Endothelial cell of umbilical vein (primary cell): ENCODE results near the gene LYVE1. TPM values are rescaled to one million over a fixed set of nuclear protein-coding genes. Genes with fewer than 3 reads are reported as not detected.

Experiments
- BruUV-seq: library from RNA; stranded (reverse); fragments of 400-500 nt; replicated peaks from 2 replicates; lab custom pipeline; 2021; lab: Mats Ljungman, UMichigan
- CTCF ChIA-PET: fragments of 300-600, 350-600 bp; sonication (Branson Sonifier 250); formaldehyde crosslinking; loops from one replicate; lab custom pipeline; 2021; ENCODE audit warnings: antibody characterized with exemption, inconsistent platforms; lab: Charles Lee
- POLR2A ChIA-PET: fragments of 300-600, 350-600 bp; sonication (Branson Sonifier 250); formaldehyde crosslinking; loops from one replicate; lab custom pipeline; 2021; ENCODE audit warnings: antibody characterized with exemption, inconsistent platforms; lab: Charles Lee
- DNase-seq: peaks from one replicate; pipeline ENCODE4 v3.0.0-alpha.2; 2011; ENCODE audit warnings: low read depth, low spot score
- FAIRE-seq: peaks from 2 replicates; lab custom pipeline; 2011; peaks lifted over from hg19 to GRCh38; lab: Jason Lieb, UNC
- H2AFZ ChIP-seq: 2 replicates; pipeline ENCODE4 v1.6.0; 2012; ENCODE audit warnings: low read depth, low read length, control low read depth, inconsistent platforms
- H3K27ac ChIP-seq: 2 replicates; pipeline ENCODE4 v1.5.1; 2011; ENCODE audit warnings: low read depth, mild to moderate bottlenecking, control low read depth, low read length, moderate library complexity; ENCODE audit not compliant: insufficient read depth
- H3K27me3 ChIP-seq, 2 experiments: 2 replicates each; pipeline versions ENCODE4 v1.6.0 to v1.6.1; 2011; ENCODE audit warnings: low read length in 2 of 2, mixed read lengths in 1 of 2; ENCODE audit not compliant: control insufficient read depth in 2 of 2, insufficient read depth in 2 of 2
- H3K36me3 ChIP-seq, 2 experiments: 2 replicates in 1 of 2; 3 replicates in 1 of 2; pipeline ENCODE4 v1.5.1; 2011; ENCODE audit warnings: low read length in 2 of 2, mild to moderate bottlenecking in 1 of 2, moderate library complexity in 1 of 2; ENCODE audit not compliant: control insufficient read depth in 2 of 2, insufficient read depth in 2 of 2; ENCODE audit errors: extremely low read depth in 1 of 2
- H3K4me1 ChIP-seq: 3 replicates; pipeline ENCODE4 v1.5.1; 2011; ENCODE audit warnings: mild to moderate bottlenecking, low read length; ENCODE audit not compliant: control insufficient read depth, insufficient read depth; ENCODE audit errors: extremely low read depth
- H3K4me2 ChIP-seq: 2 replicates; pipeline ENCODE4 v1.6.1; 2011; ENCODE audit warnings: low read length, control low read depth, mixed read lengths; ENCODE audit not compliant: insufficient read depth
- H3K4me3 ChIP-seq, 3 experiments: fragments of 200-600 bp in 1 of 3; sonication (generic), shearing (Covaris generic) in 1 of 3; replicated peaks in 1 of 3; 2 replicates each; pipeline ENCODE4 v1.5.1; 2011 to 2016; ENCODE audit warnings: control low read depth in 3 of 3, low read length in 3 of 3, mild to moderate bottlenecking in 2 of 3, inconsistent platforms in 1 of 3, low read depth in 1 of 3, moderate library complexity in 1 of 3; ENCODE audit not compliant: insufficient read depth in 1 of 3
- H3K79me2 ChIP-seq: 2 replicates; pipeline ENCODE4 v1.6.0; 2012; ENCODE audit warnings: low read length, inconsistent platforms; ENCODE audit not compliant: control insufficient read depth, insufficient read depth
- H3K9ac ChIP-seq: replicated peaks from 2 replicates; pipeline ENCODE3; 2011; ENCODE audit warnings: low read length, control low read depth; ENCODE audit not compliant: insufficient read depth; ENCODE audit errors: extremely low read depth
- H3K9me1 ChIP-seq: replicated peaks from 3 replicates; pipeline ENCODE4 v1.6.0; 2011; ENCODE audit warnings: mild to moderate bottlenecking, low read length; ENCODE audit not compliant: control insufficient read depth, insufficient read depth; ENCODE audit errors: extremely low read depth
- H3K9me3 ChIP-seq: replicated peaks from 2 replicates; pipeline ENCODE4 v1.5.1; 2012; ENCODE audit warnings: low read length, inconsistent platforms; ENCODE audit not compliant: control insufficient read depth, insufficient read depth
- H4K20me1 ChIP-seq: replicated peaks from 2 replicates; pipeline ENCODE3; 2011; ENCODE audit warnings: mild to moderate bottlenecking, low read length; ENCODE audit not compliant: control insufficient read depth, insufficient read depth; ENCODE audit errors: extremely low read depth
- EZH2 ChIP-seq: IDR thresholded peaks from 2 replicates; pipeline ENCODE4 v1.6.1; 2012; ENCODE audit warnings: borderline replicate concordance, low read depth, mild to moderate bottlenecking, moderate library complexity, low read length, inconsistent platforms; ENCODE audit not compliant: severe bottlenecking
- FOS ChIP-seq: IDR thresholded peaks from 2 replicates; pipeline ENCODE4 v1.6.1; 2011; ENCODE audit warnings: mild to moderate bottlenecking, low read length, moderate library complexity, borderline replicate concordance; ENCODE audit not compliant: insufficient read depth
- GATA2 ChIP-seq: IDR thresholded peaks from 2 replicates; pipeline ENCODE4 v1.7.0; 2011; ENCODE audit warnings: low read depth, mild to moderate bottlenecking, moderate library complexity, mixed read lengths, low read length; ENCODE audit not compliant: insufficient read length, insufficient read depth
- JUN ChIP-seq: IDR thresholded peaks from 2 replicates; pipeline ENCODE4 v1.6.1; 2011; ENCODE audit warnings: borderline replicate concordance, low read depth; ENCODE audit not compliant: insufficient read length, insufficient read depth
- MAX ChIP-seq: IDR thresholded peaks from 2 replicates; pipeline ENCODE4 v1.6.1; 2011; ENCODE audit not compliant: insufficient read depth, insufficient read length
- MYC ChIP-seq: IDR thresholded peaks from one replicate; pipeline ENCODE4 v1.6.1; 2011; ENCODE audit warnings: mild to moderate bottlenecking, low read depth, low read length
- POLR2A ChIP-seq: IDR thresholded peaks from 2 replicates; pipeline ENCODE4 v1.6.1; 2012; ENCODE audit warnings: low read depth, mild to moderate bottlenecking, control low read depth, low read length
- POLR2AphosphoS5 ChIP-seq: IDR thresholded peaks from 2 replicates; pipeline ENCODE4 v1.6.1; 2012; ENCODE audit warnings: low read depth, mild to moderate bottlenecking, control low read depth, low read length, moderate library complexity; ENCODE audit not compliant: insufficient read depth
- dilution Hi-C: fragments of 300-500 bp; cut with MboI; formaldehyde crosslinking; loops from one replicate; pipeline ENCODE4 v1.15.0; 2019; ENCODE audit warnings: low sequenced_read_pairs; ENCODE audit not compliant: extremely low pct_ligation_motif_present
- intact Hi-C: fragments of 100-400 bp; cut with micrococcal nuclease; formaldehyde crosslinking; loops from one replicate; pipeline ENCODE4 v1.10.0; 2022
- polyA plus RNA-seq, 4 experiments: library from polyadenylated mRNA; depleted of rRNA in 3 of 4; stranded (reverse) in 3 of 4; unstranded in 1 of 4; fragments of >200 nt; gene quantifications; 2 replicates each; pipeline versions ENCODE4 v1.2.1 to v1.2.3, GENCODE V29; 2011 to 2012; ENCODE audit warnings: missing spikeins in 1 of 4
- total RNA-seq: library from RNA; stranded (reverse); gene quantifications from 2 replicates; pipeline ENCODE4 v1.2.3, GENCODE V29; 2021
- TF ChIP-seq, protein P1 (sequence below), 2 donors: IDR thresholded peaks; 1 replicate in 1 of 2; 2 replicates in 1 of 2; pipeline ENCODE4 v1.5.1; 2011; ENCODE audit warnings: low read length in 2 of 2, mild to moderate bottlenecking in 2 of 2, moderate library complexity in 2 of 2, control low read depth in 1 of 2, inconsistent platforms in 1 of 2, low read depth in 1 of 2; ENCODE audit not compliant: insufficient read depth in 1 of 2; ENCODE audit errors: extremely low read depth in 1 of 2

LYVE1 gene
- total and polyA plus RNA-seq, 2 donors (not counting 3 experiments of a cell fraction or from before 2014, with no cell fraction given), result 4.6 to 7.6 TPM

DNA sequence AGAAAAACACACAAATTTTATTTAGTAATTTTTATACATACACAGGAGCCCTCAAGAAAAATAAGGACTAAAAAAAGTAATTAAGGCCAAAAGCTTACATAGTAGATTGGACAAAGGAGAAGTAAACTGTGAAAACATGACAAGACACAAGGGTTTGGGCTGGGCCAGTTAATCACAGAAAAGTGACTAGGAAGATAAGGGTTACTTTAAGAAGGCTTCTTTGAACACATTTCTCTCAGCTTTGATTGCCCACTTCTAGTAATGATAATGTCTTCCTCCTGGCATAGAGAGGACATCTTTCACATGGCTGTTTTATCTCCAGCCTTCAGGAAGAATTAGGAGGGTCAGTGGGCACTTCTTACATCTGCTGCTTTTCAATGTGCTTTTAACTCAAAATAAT, 30.9 kb downstream of the LYVE1 start:
- Histone ChIP-seq H3K4me2 (no peak overlapping the region), H3K27me3 (no peaks in the 10 kb centered on the region), H3K9ac (no peak overlapping the region), H4K20me1 (no peaks in the 10 kb centered on the region), H2AFZ (no peak overlapping the region), H3K4me3 (no peak overlapping the region), H3K27ac (no peak overlapping the region), H3K36me3 (peaks cover 0 to 5% of the 10 kb centered on the region in 2 experiments), H3K9me1 (no peaks in the 10 kb centered on the region), H3K9me3 (no peaks in the 10 kb centered on the region), H3K79me2 (peaks cover 16% of the 10 kb centered on the region), H3K4me1 (peaks cover 10% of the 10 kb centered on the region)
- no peak for TF ChIP-seq FOS
- TF ChIP-seq POLR2AphosphoS5, result no peak
- TF ChIP-seq POLR2A, result no peak
- no peak for TF ChIP-seq JUN
- no peak for TF ChIP-seq EZH2
- no peak for TF ChIP-seq MYC
- TF ChIP-seq, protein P1, sequence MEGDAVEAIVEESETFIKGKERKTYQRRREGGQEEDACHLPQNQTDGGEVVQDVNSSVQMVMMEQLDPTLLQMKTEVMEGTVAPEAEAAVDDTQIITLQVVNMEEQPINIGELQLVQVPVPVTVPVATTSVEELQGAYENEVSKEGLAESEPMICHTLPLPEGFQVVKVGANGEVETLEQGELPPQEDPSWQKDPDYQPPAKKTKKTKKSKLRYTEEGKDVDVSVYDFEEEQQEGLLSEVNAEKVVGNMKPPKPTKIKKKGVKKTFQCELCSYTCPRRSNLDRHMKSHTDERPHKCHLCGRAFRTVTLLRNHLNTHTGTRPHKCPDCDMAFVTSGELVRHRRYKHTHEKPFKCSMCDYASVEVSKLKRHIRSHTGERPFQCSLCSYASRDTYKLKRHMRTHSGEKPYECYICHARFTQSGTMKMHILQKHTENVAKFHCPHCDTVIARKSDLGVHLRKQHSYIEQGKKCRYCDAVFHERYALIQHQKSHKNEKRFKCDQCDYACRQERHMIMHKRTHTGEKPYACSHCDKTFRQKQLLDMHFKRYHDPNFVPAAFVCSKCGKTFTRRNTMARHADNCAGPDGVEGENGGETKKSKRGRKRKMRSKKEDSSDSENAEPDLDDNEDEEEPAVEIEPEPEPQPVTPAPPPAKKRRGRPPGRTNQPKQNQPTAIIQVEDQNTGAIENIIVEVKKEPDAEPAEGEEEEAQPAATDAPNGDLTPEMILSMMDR (IDR thresholded peaks at IDR 0.05; ENCODE audit: extremely low read depth in 1 of 2, insufficient read depth in 1 of 2, low read depth in 1 of 2, low read length in 2 of 2), result no peak
- no peak for TF ChIP-seq MAX
- no peak for TF ChIP-seq GATA2
- DNase-seq, result no peak
- dilution Hi-C loops (no loop called here), intact Hi-C loops (no loop called here)
- POLR2A ChIA-PET, result no interaction called here
- CTCF ChIA-PET, result interaction anchor here (1.3 kb wide), 1 partner anchor 171 kb away, joined by 3 read pairs; no protein-coding TSS in a partner anchor
- BruUV-seq, result no TSS peak
- no peak for FAIRE-seq
